IMR-90 (cell line): ENCODE measurements around the gene CFAP43. TPM values are rescaled to one million over a fixed set of nuclear protein-coding genes. Genes with fewer than 3 reads are reported as not detected.

ENCODE experiments used
- ATAC-seq: fragments of 200-7000 bp; cut with Tn5 transposase; 2 replicates; pipeline ENCODE4 v1.9.1; 2020; ENCODE audit warnings: low read depth, mild to moderate bottlenecking, moderate library complexity
- BruUV-seq: library from RNA; stranded (reverse); fragments of 400-500 nt; replicated peaks from 2 replicates; lab custom pipeline; 2021; lab: Mats Ljungman, UMichigan
- CTCF ChIA-PET: fragments of 300-600 bp; formaldehyde crosslinking; extraction: SDS; loops from one replicate; lab custom pipeline; 2021; ENCODE audit warnings: antibody characterized with exemption; lab: Yijun Ruan, JAX
- POLR2A ChIA-PET: fragments of 300-600 bp; sonication (Branson Sonifier 250); formaldehyde crosslinking; loops from one replicate; lab custom pipeline; 2022; ENCODE audit warnings: antibody characterized with exemption; ENCODE audit not compliant: unreplicated experiment; lab: Charles Lee
- DNase-seq: peaks from one replicate; pipeline ENCODE4 v3.0.0; 2013
- H2AFZ ChIP-seq: replicated peaks from 2 replicates; pipeline ENCODE3; 2013; ENCODE audit warnings: low read length, mild to moderate bottlenecking; ENCODE audit not compliant: poor library complexity
- H2AK5ac ChIP-seq: 2 replicates; pipeline ENCODE4 v1.6.1; 2013; ENCODE audit warnings: low read depth, low read length, inconsistent platforms
- H2AK9ac ChIP-seq: replicated peaks from 2 replicates; pipeline ENCODE3; 2013; ENCODE audit warnings: mild to moderate bottlenecking, low read depth, low read length, moderate library complexity; ENCODE audit not compliant: poor library complexity
- H2BK120ac ChIP-seq: 2 replicates; pipeline ENCODE4 v1.6.1; 2013; ENCODE audit warnings: low read depth, low read length, inconsistent platforms
- H2BK15ac ChIP-seq: 3 replicates; pipeline ENCODE4 v1.6.1; 2013; ENCODE audit warnings: low read depth, low read length, inconsistent platforms
- H2BK20ac ChIP-seq: 2 replicates; pipeline ENCODE4 v1.6.1; 2013; ENCODE audit warnings: low read depth, mild to moderate bottlenecking, inconsistent platforms, low read length, moderate library complexity
- H2BK5ac ChIP-seq: 2 replicates; pipeline ENCODE4 v1.6.1; 2013; ENCODE audit warnings: mild to moderate bottlenecking, low read depth, low read length, inconsistent platforms; ENCODE audit not compliant: poor library complexity, severe bottlenecking
- H3K14ac ChIP-seq: replicated peaks from 2 replicates; pipeline ENCODE4 v1.6.1; 2013; ENCODE audit warnings: low read depth, low read length, inconsistent platforms
- H3K18ac ChIP-seq: 2 replicates; pipeline ENCODE4 v1.6.1; 2013; ENCODE audit warnings: low read depth, low read length, control low read depth
- H3K23ac ChIP-seq: 2 replicates; pipeline ENCODE4 v1.6.1; 2013; ENCODE audit warnings: low read depth, low read length, inconsistent platforms
- H3K27ac ChIP-seq: 2 replicates; pipeline ENCODE4 v1.5.1; 2013; ENCODE audit warnings: mild to moderate bottlenecking, control low read depth, low read length; ENCODE audit not compliant: insufficient read depth
- H3K27me3 ChIP-seq: 2 replicates; pipeline ENCODE4 v1.6.1; 2013; ENCODE audit warnings: low read length; ENCODE audit not compliant: control insufficient read depth, insufficient read depth
- H3K36me3 ChIP-seq: 2 replicates; pipeline ENCODE4 v1.6.1; 2013; ENCODE audit warnings: low read length, mixed read lengths; ENCODE audit not compliant: control insufficient read depth, insufficient read depth
- H3K4ac ChIP-seq: 2 replicates; pipeline ENCODE4 v1.6.1; 2013; ENCODE audit warnings: low read depth, low read length, inconsistent platforms
- H3K4me1 ChIP-seq: 2 replicates; pipeline ENCODE4 v1.6.1; 2013; ENCODE audit warnings: low read length, mixed read lengths; ENCODE audit not compliant: control insufficient read depth, insufficient read depth
- H3K4me2 ChIP-seq: 2 replicates; pipeline ENCODE4 v1.6.1; 2013; ENCODE audit warnings: low read depth, mild to moderate bottlenecking, control low read depth, low read length, moderate library complexity
- H3K4me3 ChIP-seq: 2 replicates; pipeline ENCODE4 v1.5.1; 2013; ENCODE audit warnings: low read depth, mild to moderate bottlenecking, control low read depth, low read length, moderate library complexity; ENCODE audit not compliant: insufficient read depth
- H3K56ac ChIP-seq: 2 replicates; pipeline ENCODE4 v1.6.1; 2013; ENCODE audit warnings: low read length, inconsistent platforms; ENCODE audit not compliant: insufficient read depth; ENCODE audit errors: extremely low read depth
- H3K79me1 ChIP-seq, 2 experiments: 2 replicates each; pipeline ENCODE4 v1.6.1; 2013; ENCODE audit warnings: low read length in 2 of 2, inconsistent platforms in 1 of 2, low read depth in 1 of 2
- H3K9ac ChIP-seq: 2 replicates; pipeline ENCODE4 v1.6.1; 2013; ENCODE audit warnings: low read depth, low read length, control low read depth
- H3K9me1 ChIP-seq: 2 replicates; pipeline ENCODE4 v1.6.1; 2013; ENCODE audit warnings: low read length, inconsistent platforms; ENCODE audit not compliant: insufficient read depth
- H3K9me3 ChIP-seq: 2 replicates; pipeline ENCODE4 v1.6.1; 2013; ENCODE audit warnings: low read length; ENCODE audit not compliant: control insufficient read depth, insufficient read depth
- H4K20me1 ChIP-seq: 2 replicates; pipeline ENCODE4 v1.6.1; 2013; ENCODE audit warnings: low read length, inconsistent platforms; ENCODE audit not compliant: insufficient read depth
- H4K5ac ChIP-seq: 2 replicates; pipeline ENCODE4 v1.6.1; 2013; ENCODE audit warnings: mild to moderate bottlenecking, low read depth, low read length, control low read depth
- H4K8ac ChIP-seq, 2 experiments: 2 replicates each; pipeline ENCODE4 v1.6.1; 2013; ENCODE audit warnings: low read depth in 2 of 2, low read length in 2 of 2, control low read depth in 1 of 2, inconsistent platforms in 1 of 2
- H4K91ac ChIP-seq: 2 replicates; pipeline ENCODE4 v1.6.1; 2013; ENCODE audit warnings: low read depth, low read length, inconsistent platforms; ENCODE audit not compliant: insufficient read depth
- BHLHE40 ChIP-seq: fragments of 150-350 bp; IDR thresholded peaks from 2 replicates; pipeline ENCODE4 v1.6.1; 2016; ENCODE audit warnings: mild to moderate bottlenecking, low read depth, low read length
- CEBPB ChIP-seq: IDR thresholded peaks from 2 replicates; pipeline ENCODE4 v1.6.1; 2012; ENCODE audit warnings: low read depth, low read length, improper control_type of control experiment
- FOS ChIP-seq: fragments of 150-350 bp; IDR thresholded peaks from 2 replicates; pipeline ENCODE4 v1.6.1; 2016; ENCODE audit warnings: low read depth, low read length
- MAZ ChIP-seq: IDR thresholded peaks from 2 replicates; pipeline ENCODE4 v1.6.1; 2012; ENCODE audit warnings: low read depth, mild to moderate bottlenecking, low read length, improper control_type of control experiment, moderate library complexity, borderline replicate concordance
- MXI1 ChIP-seq: IDR thresholded peaks from 2 replicates; pipeline ENCODE4 v1.6.1; 2012; ENCODE audit warnings: low read depth, mild to moderate bottlenecking, low read length, moderate library complexity, borderline replicate concordance
- POLR2A ChIP-seq: IDR thresholded peaks from 2 replicates; pipeline ENCODE4 v1.6.1; 2012; ENCODE audit warnings: mild to moderate bottlenecking, low read depth, low read length
- WGBS, 2 experiments: methylation state at CpG; one replicate each; pipeline versions ENCODE4 v1.1.5 to v1.1.7; 2013; ENCODE audit warnings: missing lambda C conversion rate in 2 of 2; ENCODE audit not compliant: insufficient read length in 1 of 2; ENCODE audit errors: extremely low coverage in 2 of 2; 5-methylcytosine and 5-hydroxymethylcytosine counted together
- dilution Hi-C: fragments of 300-500 bp; cut with HindIII; formaldehyde crosslinking; loops from one replicate; pipeline ENCODE4 v1.14.3; 2018; ENCODE audit warnings: low sequenced_read_pairs; ENCODE audit not compliant: unreplicated experiment
- in situ Hi-C: fragments of 300-500 bp; cut with MboI; formaldehyde crosslinking; loops from 3 replicates; pipeline ENCODE4 v1.14.3; 2019; ENCODE audit warnings: low sequenced_read_pairs, inconsistent platforms, mixed read lengths
- intact Hi-C: fragments of 100-400 bp; cut with micrococcal nuclease; formaldehyde crosslinking; loops from 2 replicates; pipeline ENCODE4 v1.10.0; 2022
- polyA plus RNA-seq, 3 experiments: library from polyadenylated mRNA; depleted of rRNA; stranded (reverse); fragments of >200 nt; gene quantifications; 2 replicates each; pipeline ENCODE4 v1.2.3, GENCODE V29; 2012; ENCODE audit warnings: low replicate concordance in 1 of 3
- total RNA-seq: library from RNA; depleted of rRNA; stranded (reverse); fragments of >200 nt; gene quantifications from 2 replicates; pipeline ENCODE4 v1.2.3, GENCODE V29; 2012
- TF ChIP-seq, protein P1 (sequence below): fragments of 150-350 bp; IDR thresholded peaks from 2 replicates; pipeline ENCODE4 v1.6.1; 2017; ENCODE audit warnings: mild to moderate bottlenecking, antibody characterized with exemption, low read length, low read depth

CFAP43 gene
- total and polyA plus RNA-seq, 2 of the 4 experiments (the other 2 are of a cell fraction): under 0.01 to 0.05 TPM

DNA sequence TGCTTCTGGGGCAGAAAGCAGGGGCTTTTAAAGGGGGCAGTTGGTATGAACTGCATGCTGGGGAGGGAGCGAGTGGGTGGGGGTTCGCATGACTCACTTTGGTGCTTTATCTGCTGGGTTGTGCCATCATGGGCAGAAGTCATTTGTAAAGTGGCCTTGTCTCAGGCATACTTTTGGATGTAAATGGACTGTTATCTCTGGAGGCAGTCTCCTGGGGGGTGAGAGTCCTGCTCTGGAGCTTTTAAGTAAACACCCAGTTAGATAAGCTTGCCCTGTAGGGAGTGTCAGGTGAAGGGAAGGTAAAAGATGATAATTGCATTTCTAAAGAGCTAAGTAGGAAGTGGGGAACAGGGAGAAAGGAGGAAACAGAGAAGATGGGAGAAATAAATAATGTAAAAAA is 20.9 kb upstream of the CFAP43 start:
- dilution Hi-C loops: no loop called here
- ATAC-seq: no peak

More for the DNA sequence above, 20.9 kb upstream of the CFAP43 start:
- TF ChIP-seq, protein P1, sequence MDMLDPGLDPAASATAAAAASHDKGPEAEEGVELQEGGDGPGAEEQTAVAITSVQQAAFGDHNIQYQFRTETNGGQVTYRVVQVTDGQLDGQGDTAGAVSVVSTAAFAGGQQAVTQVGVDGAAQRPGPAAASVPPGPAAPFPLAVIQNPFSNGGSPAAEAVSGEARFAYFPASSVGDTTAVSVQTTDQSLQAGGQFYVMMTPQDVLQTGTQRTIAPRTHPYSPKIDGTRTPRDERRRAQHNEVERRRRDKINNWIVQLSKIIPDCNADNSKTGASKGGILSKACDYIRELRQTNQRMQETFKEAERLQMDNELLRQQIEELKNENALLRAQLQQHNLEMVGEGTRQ: no peak
- TF ChIP-seq MAZ (no peak), FOS (no peak), BHLHE40 (no peak), CEBPB (no peak), MXI1 (no peak), POLR2A (no peak)
- CTCF ChIA-PET: no interaction called here
- no peak overlapping the region; a peak in 1 of 4 replicates for H4K8ac ChIP-seq
- H3K9me1 ChIP-seq: peaks cover 6% of the 10 kb centered on the region; the same call in 1 of the 2 replicates
- POLR2A ChIA-PET: no interaction called here
- H2BK20ac ChIP-seq: no peak overlapping the region
- in situ Hi-C loops: no loop called here
- H2BK15ac ChIP-seq: no peak overlapping the region
- H3K18ac ChIP-seq: no peak overlapping the region
- no peak overlapping the region for H3K9ac ChIP-seq
- H3K27me3 ChIP-seq: no peaks in the 10 kb centered on the region
- BruUV-seq: no TSS peak
- H2AK9ac ChIP-seq: no peak overlapping the region
- H3K4me2 ChIP-seq: no peak overlapping the region
- H4K91ac ChIP-seq: no peak overlapping the region
- peak overlapping the region; percentile 26; the same call in 1 of the 2 replicates for H2BK120ac ChIP-seq
- peaks cover 0 to 14% of the 10 kb centered on the region in 2 experiments; a peak in 2 of 4 replicates for H3K79me1 ChIP-seq
- H3K36me3 ChIP-seq: peaks cover 6% of the 10 kb centered on the region; the same call in 1 of the 2 replicates
- no peak overlapping the region for H2AFZ ChIP-seq
- H3K4ac ChIP-seq: no peak overlapping the region
- peaks cover 10% of the 10 kb centered on the region; the same call in 1 of the 2 replicates for H4K20me1 ChIP-seq
- peaks cover 8% of the 10 kb centered on the region for H3K4me1 ChIP-seq
- H3K4me3 ChIP-seq: no peak overlapping the region
- H3K27ac ChIP-seq: no peak overlapping the region
- intact Hi-C loops: loop anchor here (5.0 kb wide), 1 partner anchor 366 kb away; no protein-coding TSS in a partner anchor
- H3K23ac ChIP-seq: no peak overlapping the region
- H3K14ac ChIP-seq: 0 out of 2 replicates have a peak overlapping the region, but pooled peaks have one; percentile 50
- H3K9me3 ChIP-seq: no peaks in the 10 kb centered on the region
- no peak overlapping the region for H4K5ac ChIP-seq
- H2AK5ac ChIP-seq: peak overlapping the region; percentile 35; the same call in 1 of the 2 replicates
- WGBS, 2 experiments: 92% methylated on average over 2 of the region's 2 CpGs; no CpG with 5 or more reads in 1 of the 2 experiments
- peak overlapping the region; percentile 90 for H2BK5ac ChIP-seq
- H3K56ac ChIP-seq: no peak overlapping the region
- no peak for DNase-seq
